ENCODE measurements around the gene UBALD1.

The UBALD1 gene

DNA sequence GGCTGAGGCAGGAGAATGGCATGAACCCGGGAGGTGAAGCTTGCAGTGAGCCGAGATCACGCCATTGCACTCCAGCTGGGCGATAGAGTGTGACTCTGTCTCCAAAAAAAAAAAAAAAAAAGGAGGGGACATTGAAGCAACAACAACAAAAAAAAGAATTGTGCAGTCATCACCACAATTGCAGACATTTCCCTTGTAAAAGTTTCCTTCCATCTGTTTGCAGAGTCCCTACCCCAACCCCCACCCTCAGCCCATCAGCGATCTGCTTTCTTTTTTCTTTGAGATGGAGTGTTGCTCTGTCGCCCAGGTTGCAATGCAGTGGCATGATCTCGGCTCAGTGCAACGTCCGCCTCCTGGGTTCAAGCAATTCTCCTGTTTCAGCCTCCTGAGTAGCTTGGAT is 13.6 kb upstream of the UBALD1 start:
- no peaks in the 10 kb centered on the region for H3K9me3 ChIP-seq (ENCODE audit: control insufficient read depth, low read length)
- H2AFZ ChIP-seq (ENCODE audit: low read depth, low read length), result no peak overlapping the region
- no peak overlapping the region for H2AK5ac ChIP-seq (ENCODE audit: low read length, severe bottlenecking)
- H4K8ac ChIP-seq (ENCODE audit: low read length), result no peak overlapping the region
- no peak overlapping the region for H3K9ac ChIP-seq (ENCODE audit: low read length)
- no peak overlapping the region for H3K14ac ChIP-seq (ENCODE audit: low read length in 2 of 2)
- no peak overlapping the region for H3K27ac ChIP-seq (ENCODE audit: low read length, poor library complexity, severe bottlenecking)
- no peak for DNase-seq
- no peaks in the 10 kb centered on the region for H3K27me3 ChIP-seq (ENCODE audit: control insufficient read depth in 1 of 2, insufficient read depth in 1 of 2, low read length in 2 of 2)
- H3K36me3 ChIP-seq (ENCODE audit: control insufficient read depth in 1 of 2, insufficient read depth in 2 of 2, low read depth in 1 of 2, low read length in 2 of 2), result peaks cover 0 to 13% of the 10 kb centered on the region in 2 experiments
- H4K91ac ChIP-seq (ENCODE audit: low read length), result no peak overlapping the region
- no peak overlapping the region for H3K18ac ChIP-seq (ENCODE audit: low read depth in 1 of 2, low read length in 2 of 2)
- peaks cover 5% of the 10 kb centered on the region for H3K79me1 ChIP-seq (replicated peaks; ENCODE audit: low read length, poor library complexity, severe bottlenecking)
- no peak overlapping the region for H3K4me2 ChIP-seq (ENCODE audit: low read length, poor library complexity, severe bottlenecking)
- no peak overlapping the region for H2BK15ac ChIP-seq (ENCODE audit: low read depth, poor library complexity, severe bottlenecking)
- H2BK5ac ChIP-seq (ENCODE audit: low read depth, low read length, poor library complexity, severe bottlenecking), result no peak overlapping the region
- WGBS, result 96% methylated on average over 9 of the region's 9 CpGs
- no peak overlapping the region for H3K4me3 ChIP-seq (ENCODE audit: insufficient read depth in 1 of 2, low read depth in 1 of 2, low read length in 2 of 2)
- H3K4ac ChIP-seq (ENCODE audit: low read depth in 1 of 2, low read length in 2 of 2), result no peak overlapping the region
- H3K4me1 ChIP-seq (ENCODE audit: control insufficient read depth, insufficient read depth, low read depth, low read length), result peaks cover 16% of the 10 kb centered on the region
- H2BK120ac ChIP-seq (ENCODE audit: low read depth, low read length), result no peak overlapping the region
- H2BK12ac ChIP-seq (ENCODE audit: low read length in 2 of 2), result no peak overlapping the region
- no peak overlapping the region for H3K23ac ChIP-seq (ENCODE audit: low read length in 2 of 2)

DNA sequence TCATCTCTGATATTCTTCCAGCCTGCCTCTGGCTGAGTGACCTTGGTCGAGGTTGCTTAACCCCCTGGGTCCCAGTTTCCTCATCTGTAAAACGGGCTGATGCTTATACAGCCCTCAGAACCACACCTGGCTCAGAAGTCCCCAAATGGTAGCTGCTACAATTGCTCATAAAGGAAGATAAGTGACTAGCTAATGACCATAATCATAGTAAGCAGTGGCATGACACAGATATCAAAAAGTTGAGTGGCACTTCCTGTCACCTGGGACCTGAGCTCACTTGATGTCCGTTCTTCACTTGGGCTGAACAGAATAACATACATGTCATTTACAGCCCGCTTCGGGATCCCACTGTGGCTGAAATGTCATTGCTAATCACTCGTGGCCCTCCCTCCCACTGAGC is 11.7 kb upstream of the UBALD1 start:
- WGBS, result 77% methylated on average over 6 of the region's 6 CpGs
- Histone ChIP-seq H4K91ac (ENCODE audit: low read length) (peak overlapping the region; percentile 43), H2AFZ (ENCODE audit: low read depth, low read length) (no peak overlapping the region), H2BK12ac (ENCODE audit: low read length in 2 of 2) (no peak overlapping the region), H3K4me2 (ENCODE audit: low read length, poor library complexity, severe bottlenecking) (peak overlapping the region; percentile 55), H3K9me3 (ENCODE audit: control insufficient read depth, low read length) (no peaks in the 10 kb centered on the region), H3K27ac (ENCODE audit: low read length, poor library complexity, severe bottlenecking) (no peak overlapping the region), H3K79me1 (replicated peaks; ENCODE audit: low read length, poor library complexity, severe bottlenecking) (peaks cover 3% of the 10 kb centered on the region), H4K8ac (ENCODE audit: low read length) (no peak overlapping the region), H3K4me1 (ENCODE audit: control insufficient read depth, insufficient read depth, low read depth, low read length) (peaks cover 14% of the 10 kb centered on the region), H3K23ac (ENCODE audit: low read length in 2 of 2) (no peak overlapping the region), H2BK5ac (ENCODE audit: low read depth, low read length, poor library complexity, severe bottlenecking) (no peak overlapping the region), H3K36me3 (ENCODE audit: control insufficient read depth in 1 of 2, insufficient read depth in 2 of 2, low read depth in 1 of 2, low read length in 2 of 2) (peaks cover 0 to 9% of the 10 kb centered on the region in 2 experiments), H3K4ac (ENCODE audit: low read depth in 1 of 2, low read length in 2 of 2) (peak overlapping the region in 1 of 2 experiments; percentile 34), H3K18ac (ENCODE audit: low read depth in 1 of 2, low read length in 2 of 2) (peak overlapping the region in 1 of 2 experiments; percentile 49), H2BK120ac (ENCODE audit: low read depth, low read length) (no peak overlapping the region), H2AK5ac (ENCODE audit: low read length, severe bottlenecking) (peak overlapping the region; percentile 17), H3K27me3 (ENCODE audit: control insufficient read depth in 1 of 2, insufficient read depth in 1 of 2, low read length in 2 of 2) (no peaks in the 10 kb centered on the region), H3K14ac (ENCODE audit: low read length in 2 of 2) (no peak overlapping the region), H3K4me3 (ENCODE audit: insufficient read depth in 1 of 2, low read depth in 1 of 2, low read length in 2 of 2) (peak overlapping the region in 1 of 2 experiments; percentile 99), H3K9ac (ENCODE audit: low read length) (peak overlapping the region; percentile 95), H2BK15ac (ENCODE audit: low read depth, poor library complexity, severe bottlenecking) (no peak overlapping the region)
- no peak for DNase-seq

DNA sequence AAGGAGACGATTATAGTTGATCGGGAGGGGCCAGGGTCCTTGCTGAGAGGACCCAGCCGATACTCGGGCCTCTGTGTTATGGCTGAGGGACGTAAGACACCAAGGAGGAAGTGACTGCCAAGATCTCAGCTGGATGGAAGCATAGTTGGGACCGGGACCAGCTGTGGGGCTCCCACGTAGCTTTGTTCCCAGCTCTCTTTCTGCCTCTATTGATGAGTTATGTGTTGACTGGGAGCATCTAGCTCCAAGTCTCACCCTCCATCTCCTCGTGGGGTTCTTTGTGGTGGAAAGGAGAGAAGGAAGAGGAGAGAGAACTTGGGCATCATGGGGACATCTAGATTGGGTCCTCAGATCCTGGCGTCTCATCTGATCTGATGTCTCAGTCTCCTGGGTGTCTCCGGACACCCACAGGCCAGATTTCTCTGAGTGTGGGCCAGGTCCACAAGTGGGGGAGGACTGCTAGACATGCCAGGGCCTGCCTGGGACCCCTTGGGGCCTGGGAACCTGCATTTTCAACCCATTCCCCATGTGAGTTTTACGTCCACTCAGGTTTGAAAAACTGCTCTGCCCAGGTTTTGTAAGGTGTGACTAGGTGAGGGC is 11.0 kb upstream of the UBALD1 start:
- H3K9me3 ChIP-seq (ENCODE audit: control insufficient read depth, low read length), result no peaks in the 10 kb centered on the region
- H3K27me3 ChIP-seq (ENCODE audit: control insufficient read depth in 1 of 2, insufficient read depth in 1 of 2, low read length in 2 of 2), result no peaks in the 10 kb centered on the region
- peak overlapping the region; percentile 17 for H2AK5ac ChIP-seq (ENCODE audit: low read length, severe bottlenecking)
- peak overlapping the region; percentile 97 to 99 for H3K4me3 ChIP-seq (ENCODE audit: insufficient read depth in 1 of 2, low read depth in 1 of 2, low read length in 2 of 2)
- no peak overlapping the region for H2BK12ac ChIP-seq (ENCODE audit: low read length in 2 of 2)
- H3K9ac ChIP-seq (ENCODE audit: low read length), result peak overlapping the region; percentile 95
- no peak overlapping the region for H2BK15ac ChIP-seq (ENCODE audit: low read depth, poor library complexity, severe bottlenecking)
- H4K91ac ChIP-seq (ENCODE audit: low read length), result no peak overlapping the region
- H3K23ac ChIP-seq (ENCODE audit: low read length in 2 of 2), result no peak overlapping the region
- H3K36me3 ChIP-seq (ENCODE audit: control insufficient read depth in 1 of 2, insufficient read depth in 2 of 2, low read depth in 1 of 2, low read length in 2 of 2), result peaks cover 0 to 9% of the 10 kb centered on the region in 2 experiments
- H2AFZ ChIP-seq (ENCODE audit: low read depth, low read length), result no peak overlapping the region
- H3K14ac ChIP-seq (ENCODE audit: low read length in 2 of 2), result no peak overlapping the region
- no peak for DNase-seq
- peak overlapping the region; percentile 57 to 97 for H3K4ac ChIP-seq (ENCODE audit: low read depth in 1 of 2, low read length in 2 of 2)
- H3K4me2 ChIP-seq (ENCODE audit: low read length, poor library complexity, severe bottlenecking), result peak overlapping the region; percentile 55
- H4K8ac ChIP-seq (ENCODE audit: low read length), result peak overlapping the region; percentile 43
- 20% methylated on average over 9 of the region's 11 CpGs for WGBS
- peaks cover 3% of the 10 kb centered on the region for H3K79me1 ChIP-seq (replicated peaks; ENCODE audit: low read length, poor library complexity, severe bottlenecking)
- peak overlapping the region; percentile 97 to 98 for H3K18ac ChIP-seq (ENCODE audit: low read depth in 1 of 2, low read length in 2 of 2)
- peak overlapping the region; percentile 91 for H2BK5ac ChIP-seq (ENCODE audit: low read depth, low read length, poor library complexity, severe bottlenecking)
- H3K27ac ChIP-seq (ENCODE audit: low read length, poor library complexity, severe bottlenecking), result peak overlapping the region; percentile 68
- peaks cover 14% of the 10 kb centered on the region for H3K4me1 ChIP-seq (ENCODE audit: control insufficient read depth, insufficient read depth, low read depth, low read length)
- peak overlapping the region; percentile 88 for H2BK120ac ChIP-seq (ENCODE audit: low read depth, low read length)

DNA sequence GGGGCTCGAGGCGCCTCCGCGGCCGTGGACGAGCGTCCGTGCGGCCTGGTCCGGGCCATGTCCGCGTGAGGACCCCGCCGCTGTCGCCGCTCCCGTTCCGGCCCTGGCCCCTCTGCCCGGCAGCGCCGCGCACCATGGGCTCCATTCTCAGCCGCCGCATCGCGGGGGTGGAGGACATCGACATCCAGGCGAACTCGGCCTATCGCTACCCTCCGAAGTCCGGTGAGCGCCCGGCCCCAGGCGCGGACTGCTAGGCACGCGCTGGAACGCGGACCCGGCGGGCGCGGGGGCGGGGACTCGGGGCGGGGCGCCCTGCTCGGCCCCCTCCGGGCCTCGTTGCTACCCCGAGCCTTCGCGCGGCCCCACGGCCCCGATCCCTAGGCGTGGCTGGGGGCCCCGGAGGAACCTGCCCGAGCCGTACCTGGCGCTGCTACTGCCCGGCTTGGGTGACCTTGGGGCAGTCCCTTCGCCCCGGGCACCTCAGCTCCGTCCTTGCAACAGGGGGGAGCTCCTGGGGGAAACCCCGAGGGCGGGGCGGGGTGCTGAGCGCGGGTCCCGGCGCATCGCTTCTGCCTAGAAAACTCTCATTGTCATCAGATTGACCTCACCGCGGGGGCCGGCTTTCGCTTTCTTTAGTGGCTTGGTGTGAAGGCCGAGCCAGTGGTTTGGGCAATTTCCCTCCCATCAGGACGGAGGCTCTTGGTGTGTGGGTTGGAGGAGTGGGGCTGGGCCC is 10.3 kb upstream of the UBALD1 start:
- Histone ChIP-seq H2BK5ac (ENCODE audit: low read depth, low read length, poor library complexity, severe bottlenecking) (peak overlapping the region; percentile 91), H3K27ac (ENCODE audit: low read length, poor library complexity, severe bottlenecking) (peak overlapping the region; percentile 68), H4K8ac (ENCODE audit: low read length) (peak overlapping the region; percentile 87), H2BK12ac (ENCODE audit: low read length in 2 of 2) (peak overlapping the region in 1 of 2 experiments; percentile 51), H4K91ac (ENCODE audit: low read length) (peak overlapping the region; percentile 91), H3K4me2 (ENCODE audit: low read length, poor library complexity, severe bottlenecking) (peak overlapping the region; percentile 55), H2AK5ac (ENCODE audit: low read length, severe bottlenecking) (no peak overlapping the region), H3K9ac (ENCODE audit: low read length) (peak overlapping the region; percentile 95), H3K36me3 (ENCODE audit: control insufficient read depth in 1 of 2, insufficient read depth in 2 of 2, low read depth in 1 of 2, low read length in 2 of 2) (peaks cover 0 to 9% of the 10 kb centered on the region in 2 experiments), H3K18ac (ENCODE audit: low read depth in 1 of 2, low read length in 2 of 2) (peak overlapping the region; percentile 97 to 98), H2BK120ac (ENCODE audit: low read depth, low read length) (peak overlapping the region; percentile 88), H2BK15ac (ENCODE audit: low read depth, poor library complexity, severe bottlenecking) (peak overlapping the region; percentile 63), H3K4ac (ENCODE audit: low read depth in 1 of 2, low read length in 2 of 2) (peak overlapping the region; percentile 97 to 98), H3K23ac (ENCODE audit: low read length in 2 of 2) (peak overlapping the region in 1 of 2 experiments; percentile 96), H3K4me3 (ENCODE audit: insufficient read depth in 1 of 2, low read depth in 1 of 2, low read length in 2 of 2) (peak overlapping the region; percentile 97 to 99), H3K79me1 (replicated peaks; ENCODE audit: low read length, poor library complexity, severe bottlenecking) (no peaks in the 10 kb centered on the region), H3K9me3 (ENCODE audit: control insufficient read depth, low read length) (no peaks in the 10 kb centered on the region), H2AFZ (ENCODE audit: low read depth, low read length) (peak overlapping the region; percentile 85), H3K4me1 (ENCODE audit: control insufficient read depth, insufficient read depth, low read depth, low read length) (peaks cover 14% of the 10 kb centered on the region), H3K14ac (ENCODE audit: low read length in 2 of 2) (peak overlapping the region; percentile 59 to 97), H3K27me3 (ENCODE audit: control insufficient read depth in 1 of 2, insufficient read depth in 1 of 2, low read length in 2 of 2) (no peaks in the 10 kb centered on the region)
- WGBS, result under 1% methylated on average over 62 of the region's 80 CpGs
- peak; percentile 88 for DNase-seq
